Gastrocnemius medialis (tissue), 4 donors: ENCODE measurements around the gene OXCT1.

ENCODE experiments used
- CTCF ChIP-seq, 5 experiments: fragments of 450-650 bp in 3 of 5; fragments of 200-600 bp in 2 of 5; sonication (generic) in 2 of 5; IDR thresholded peaks in 4 of 5; conservative IDR thresholded peaks in 1 of 5; 1 replicate in 4 of 5; 2 replicates in 1 of 5; pipeline ENCODE4 v1.5.1; 2016 to 2019; ENCODE audit warnings: antibody characterized with exemption in 5 of 5, mild to moderate bottlenecking in 3 of 5, moderate library complexity in 3 of 5
- POLR2A ChIP-seq, 2 donors: fragments of 450-650 bp; IDR thresholded peaks; one replicate each; pipeline ENCODE4 v1.6.1; 2017; ENCODE audit warnings: antibody characterized with exemption in 2 of 2, mild to moderate bottlenecking in 2 of 2, moderate library complexity in 2 of 2

- TF ChIP-seq CTCF (IDR thresholded peaks at IDR 0.05 in 4 of 5, conservative IDR thresholded peaks at IDR 0.05 in 1 of 5), result no peak
- no peak for TF ChIP-seq POLR2A (IDR thresholded peaks at IDR 0.05)
Measured at GRCh38 chr5:41869151-41869723, 988 bp downstream of the OXCT1 start.
